PFSK-1 (cell line): ENCODE results near the gene CENPX.
A peak's percentile ranks its signal among the peaks of the same experiment; 100 is the strongest.

Source experiments
- FOXP2 ChIP-seq: optimal IDR thresholded peaks from 2 replicates; pipeline ENCODE3; 2011; ENCODE audit warnings: borderline replicate concordance, control low read depth, inconsistent platforms; ENCODE audit not compliant: insufficient read depth; ENCODE audit errors: extremely low read length, extremely low read depth
- POLR2AphosphoS5 ChIP-seq: IDR thresholded peaks from 2 replicates; pipeline ENCODE4 v1.6.1; 2012; ENCODE audit warnings: low read depth, mild to moderate bottlenecking, control low read depth, low read length, moderate library complexity
- REST ChIP-seq, 2 experiments: IDR thresholded peaks; 2 replicates each; pipeline versions ENCODE4 v1.6.1 to v1.8.0; 2011 to 2012; ENCODE audit warnings: low read depth in 2 of 2, low read length in 2 of 2, control low read depth in 1 of 2, inconsistent platforms in 1 of 2, mild to moderate bottlenecking in 1 of 2, moderate library complexity in 1 of 2; ENCODE audit not compliant: insufficient read depth in 1 of 2
- SIN3A ChIP-seq: IDR thresholded peaks from 2 replicates; pipeline ENCODE4 v1.6.1; 2012; ENCODE audit warnings: mild to moderate bottlenecking, low read length, moderate library complexity, borderline replicate concordance; ENCODE audit not compliant: insufficient read depth
- TAF1 ChIP-seq: IDR thresholded peaks from 2 replicates; pipeline ENCODE4 v1.6.1; 2012; ENCODE audit warnings: low read length, control low read depth, borderline replicate concordance; ENCODE audit not compliant: insufficient read depth

CENPX gene

GRCh38 chr17:82004517-82005455, 17.9 kb downstream of the CENPX start:
- TF ChIP-seq FOXP2 (no peak), SIN3A (no peak), TAF1 (no peak), POLR2AphosphoS5 (no peak), REST (IDR thresholded peaks at IDR 0.05; ENCODE audit: insufficient read depth in 1 of 2, low read depth in 2 of 2, low read length in 2 of 2) (no peak)

GRCh38 chr17:82003411-82004381, 19.0 kb downstream of the CENPX start:
- TF ChIP-seq SIN3A (no peak), REST (IDR thresholded peaks at IDR 0.05; ENCODE audit: insufficient read depth in 1 of 2, low read depth in 2 of 2, low read length in 2 of 2) (0 out of 4 replicates have a peak, but pooled peaks of 1 of the 2 experiments have one; percentile 40), POLR2AphosphoS5 (no peak), FOXP2 (no peak), TAF1 (no peak)

GRCh38 chr17:82001571-82002056, 21.1 kb downstream of the CENPX start:
- TF ChIP-seq TAF1 = no peak
- no peak for TF ChIP-seq FOXP2
- no peak for TF ChIP-seq REST (IDR thresholded peaks at IDR 0.05; ENCODE audit: insufficient read depth in 1 of 2, low read depth in 2 of 2, low read length in 2 of 2)
- no peak for TF ChIP-seq POLR2AphosphoS5
- no peak for TF ChIP-seq SIN3A

GRCh38 chr17:82000803-82001570, 21.7 kb downstream of the CENPX start:
- TF ChIP-seq TAF1 (no peak), FOXP2 (no peak), POLR2AphosphoS5 (no peak)
